ENCODE results near the gene C2CD4A.

DNA sequence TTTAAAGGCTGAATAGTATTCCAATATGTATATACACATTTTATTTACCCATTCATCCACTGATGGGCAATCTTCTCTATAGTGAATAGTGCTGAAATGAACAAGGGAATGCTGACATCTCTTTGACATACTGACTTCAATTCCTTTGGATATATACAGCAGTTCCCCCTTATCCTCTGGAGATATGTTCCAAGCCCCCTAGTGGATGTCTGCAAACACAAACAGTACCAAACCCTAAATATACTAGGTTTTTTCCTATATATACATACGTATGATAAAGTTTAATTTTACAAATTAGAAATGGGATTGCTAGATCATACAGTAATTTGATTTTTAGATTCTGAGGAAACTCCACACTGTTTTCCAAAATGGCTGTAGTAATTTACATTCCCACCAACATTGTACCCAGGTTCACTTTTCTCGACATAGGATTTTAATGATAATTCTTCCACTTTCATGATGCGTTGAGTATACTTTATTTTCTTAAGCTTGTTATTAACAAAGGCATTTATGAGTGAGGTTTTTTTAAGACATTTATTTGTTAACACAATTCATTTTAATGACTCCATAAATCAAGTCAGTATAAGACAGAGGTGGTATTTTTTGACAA, 44.7 kb upstream of the C2CD4A start:
- TF ChIP-seq, protein P1, sequence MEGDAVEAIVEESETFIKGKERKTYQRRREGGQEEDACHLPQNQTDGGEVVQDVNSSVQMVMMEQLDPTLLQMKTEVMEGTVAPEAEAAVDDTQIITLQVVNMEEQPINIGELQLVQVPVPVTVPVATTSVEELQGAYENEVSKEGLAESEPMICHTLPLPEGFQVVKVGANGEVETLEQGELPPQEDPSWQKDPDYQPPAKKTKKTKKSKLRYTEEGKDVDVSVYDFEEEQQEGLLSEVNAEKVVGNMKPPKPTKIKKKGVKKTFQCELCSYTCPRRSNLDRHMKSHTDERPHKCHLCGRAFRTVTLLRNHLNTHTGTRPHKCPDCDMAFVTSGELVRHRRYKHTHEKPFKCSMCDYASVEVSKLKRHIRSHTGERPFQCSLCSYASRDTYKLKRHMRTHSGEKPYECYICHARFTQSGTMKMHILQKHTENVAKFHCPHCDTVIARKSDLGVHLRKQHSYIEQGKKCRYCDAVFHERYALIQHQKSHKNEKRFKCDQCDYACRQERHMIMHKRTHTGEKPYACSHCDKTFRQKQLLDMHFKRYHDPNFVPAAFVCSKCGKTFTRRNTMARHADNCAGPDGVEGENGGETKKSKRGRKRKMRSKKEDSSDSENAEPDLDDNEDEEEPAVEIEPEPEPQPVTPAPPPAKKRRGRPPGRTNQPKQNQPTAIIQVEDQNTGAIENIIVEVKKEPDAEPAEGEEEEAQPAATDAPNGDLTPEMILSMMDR (IDR thresholded peaks at IDR 0.05), result peak in 1 of 6 experiments; percentile 21
- TF ChIP-seq POLR2A (IDR thresholded peaks at IDR 0.05), result no peak

Data from adrenal gland (tissue), 5 donors.